ENCODE results near the gene MRPS27. TPM values are rescaled to one million over a fixed set of nuclear protein-coding genes. Genes with fewer than 3 reads are reported as not detected.

Gene MRPS27
- total and polyA plus RNA-seq, 2 of the 13 experiments (the other 11 are each of a cell fraction or from before 2014, with no cell fraction given), result 71.8 to 115 TPM

DNA sequence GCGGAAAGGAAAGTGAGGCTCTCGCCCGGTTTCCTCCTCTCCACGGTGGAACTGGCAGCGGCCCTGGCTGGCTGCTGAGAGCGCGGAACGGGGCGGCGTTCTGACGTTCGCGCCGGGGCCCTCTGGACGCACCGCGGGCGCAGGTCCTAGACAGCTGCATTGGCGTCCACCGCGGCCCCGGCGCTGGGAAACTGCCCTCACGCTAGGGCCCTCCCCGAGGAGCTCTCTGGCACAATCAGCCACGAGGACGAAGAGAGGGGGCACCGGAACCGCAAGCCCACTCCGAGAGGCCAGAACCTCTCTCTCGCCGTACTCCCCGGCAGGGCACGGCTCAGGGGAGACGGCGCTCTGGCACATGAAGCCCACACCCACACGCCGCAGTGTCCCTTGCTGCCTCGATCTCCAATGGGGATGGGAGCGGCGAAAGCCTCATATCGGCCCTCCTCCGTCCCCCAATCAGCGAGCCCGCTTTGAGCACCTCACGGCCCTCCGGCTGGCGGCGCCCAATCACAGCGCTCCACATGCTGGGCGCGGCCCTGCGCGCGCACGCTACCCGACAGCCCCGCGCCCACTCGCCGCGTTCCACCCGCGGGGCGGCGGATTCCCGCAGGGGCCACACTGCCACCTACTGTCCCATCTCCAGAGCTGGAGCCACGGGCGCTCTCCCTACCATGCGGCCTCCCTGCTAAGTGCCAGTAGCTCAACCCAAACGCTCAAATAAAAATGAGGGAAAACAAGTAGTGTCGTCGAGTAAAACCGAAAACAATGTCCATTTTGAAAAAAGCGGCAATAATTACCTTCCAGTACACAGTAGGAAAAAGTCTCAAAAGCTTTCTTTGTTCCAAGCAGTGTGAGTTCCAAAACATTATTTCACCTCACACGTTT is 11.8 kb downstream of the MRPS27 start (continued):
- TF ChIP-seq ZMYM2 (CRISPR knock-in tag; IDR thresholded peaks at IDR 0.05), result peak; percentile 47; the same call in 1 of the 2 replicates
- peak; percentile 87 for TF ChIP-seq ZNF891 (CRISPR knock-in tag; IDR thresholded peaks at IDR 0.05)
- TF ChIP-seq SMARCC2 (IDR thresholded peaks at IDR 0.05), result no peak
- TF ChIP-seq ZNF230 (CRISPR knock-in tag; IDR thresholded peaks at IDR 0.05), result peak; percentile 95; the same call in 1 of the 2 replicates
- TF ChIP-seq, protein P1, sequence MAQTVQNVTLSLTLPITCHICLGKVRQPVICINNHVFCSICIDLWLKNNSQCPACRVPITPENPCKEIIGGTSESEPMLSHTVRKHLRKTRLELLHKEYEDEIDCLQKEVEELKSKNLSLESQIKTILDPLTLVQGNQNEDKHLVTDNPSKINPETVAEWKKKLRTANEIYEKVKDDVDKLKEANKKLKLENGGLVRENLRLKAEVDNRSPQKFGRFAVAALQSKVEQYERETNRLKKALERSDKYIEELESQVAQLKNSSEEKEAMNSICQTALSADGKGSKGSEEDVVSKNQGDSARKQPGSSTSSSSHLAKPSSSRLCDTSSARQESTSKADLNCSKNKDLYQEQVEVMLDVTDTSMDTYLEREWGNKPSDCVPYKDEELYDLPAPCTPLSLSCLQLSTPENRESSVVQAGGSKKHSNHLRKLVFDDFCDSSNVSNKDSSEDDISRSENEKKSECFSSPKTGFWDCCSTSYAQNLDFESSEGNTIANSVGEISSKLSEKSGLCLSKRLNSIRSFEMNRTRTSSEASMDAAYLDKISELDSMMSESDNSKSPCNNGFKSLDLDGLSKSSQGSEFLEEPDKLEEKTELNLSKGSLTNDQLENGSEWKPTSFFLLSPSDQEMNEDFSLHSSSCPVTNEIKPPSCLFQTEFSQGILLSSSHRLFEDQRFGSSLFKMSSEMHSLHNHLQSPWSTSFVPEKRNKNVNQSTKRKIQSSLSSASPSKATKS (CRISPR knock-in tag; IDR thresholded peaks at IDR 0.05), result no peak; the same call in 1 of the 2 replicates
- peak; percentile 81 for TF ChIP-seq ZNF563 (CRISPR knock-in tag; IDR thresholded peaks at IDR 0.05)
- TF ChIP-seq SYNCRIP (IDR thresholded peaks at IDR 0.05; ENCODE audit: insufficient read depth, low read depth, low read length), result no peak
- TF ChIP-seq, protein P2, sequence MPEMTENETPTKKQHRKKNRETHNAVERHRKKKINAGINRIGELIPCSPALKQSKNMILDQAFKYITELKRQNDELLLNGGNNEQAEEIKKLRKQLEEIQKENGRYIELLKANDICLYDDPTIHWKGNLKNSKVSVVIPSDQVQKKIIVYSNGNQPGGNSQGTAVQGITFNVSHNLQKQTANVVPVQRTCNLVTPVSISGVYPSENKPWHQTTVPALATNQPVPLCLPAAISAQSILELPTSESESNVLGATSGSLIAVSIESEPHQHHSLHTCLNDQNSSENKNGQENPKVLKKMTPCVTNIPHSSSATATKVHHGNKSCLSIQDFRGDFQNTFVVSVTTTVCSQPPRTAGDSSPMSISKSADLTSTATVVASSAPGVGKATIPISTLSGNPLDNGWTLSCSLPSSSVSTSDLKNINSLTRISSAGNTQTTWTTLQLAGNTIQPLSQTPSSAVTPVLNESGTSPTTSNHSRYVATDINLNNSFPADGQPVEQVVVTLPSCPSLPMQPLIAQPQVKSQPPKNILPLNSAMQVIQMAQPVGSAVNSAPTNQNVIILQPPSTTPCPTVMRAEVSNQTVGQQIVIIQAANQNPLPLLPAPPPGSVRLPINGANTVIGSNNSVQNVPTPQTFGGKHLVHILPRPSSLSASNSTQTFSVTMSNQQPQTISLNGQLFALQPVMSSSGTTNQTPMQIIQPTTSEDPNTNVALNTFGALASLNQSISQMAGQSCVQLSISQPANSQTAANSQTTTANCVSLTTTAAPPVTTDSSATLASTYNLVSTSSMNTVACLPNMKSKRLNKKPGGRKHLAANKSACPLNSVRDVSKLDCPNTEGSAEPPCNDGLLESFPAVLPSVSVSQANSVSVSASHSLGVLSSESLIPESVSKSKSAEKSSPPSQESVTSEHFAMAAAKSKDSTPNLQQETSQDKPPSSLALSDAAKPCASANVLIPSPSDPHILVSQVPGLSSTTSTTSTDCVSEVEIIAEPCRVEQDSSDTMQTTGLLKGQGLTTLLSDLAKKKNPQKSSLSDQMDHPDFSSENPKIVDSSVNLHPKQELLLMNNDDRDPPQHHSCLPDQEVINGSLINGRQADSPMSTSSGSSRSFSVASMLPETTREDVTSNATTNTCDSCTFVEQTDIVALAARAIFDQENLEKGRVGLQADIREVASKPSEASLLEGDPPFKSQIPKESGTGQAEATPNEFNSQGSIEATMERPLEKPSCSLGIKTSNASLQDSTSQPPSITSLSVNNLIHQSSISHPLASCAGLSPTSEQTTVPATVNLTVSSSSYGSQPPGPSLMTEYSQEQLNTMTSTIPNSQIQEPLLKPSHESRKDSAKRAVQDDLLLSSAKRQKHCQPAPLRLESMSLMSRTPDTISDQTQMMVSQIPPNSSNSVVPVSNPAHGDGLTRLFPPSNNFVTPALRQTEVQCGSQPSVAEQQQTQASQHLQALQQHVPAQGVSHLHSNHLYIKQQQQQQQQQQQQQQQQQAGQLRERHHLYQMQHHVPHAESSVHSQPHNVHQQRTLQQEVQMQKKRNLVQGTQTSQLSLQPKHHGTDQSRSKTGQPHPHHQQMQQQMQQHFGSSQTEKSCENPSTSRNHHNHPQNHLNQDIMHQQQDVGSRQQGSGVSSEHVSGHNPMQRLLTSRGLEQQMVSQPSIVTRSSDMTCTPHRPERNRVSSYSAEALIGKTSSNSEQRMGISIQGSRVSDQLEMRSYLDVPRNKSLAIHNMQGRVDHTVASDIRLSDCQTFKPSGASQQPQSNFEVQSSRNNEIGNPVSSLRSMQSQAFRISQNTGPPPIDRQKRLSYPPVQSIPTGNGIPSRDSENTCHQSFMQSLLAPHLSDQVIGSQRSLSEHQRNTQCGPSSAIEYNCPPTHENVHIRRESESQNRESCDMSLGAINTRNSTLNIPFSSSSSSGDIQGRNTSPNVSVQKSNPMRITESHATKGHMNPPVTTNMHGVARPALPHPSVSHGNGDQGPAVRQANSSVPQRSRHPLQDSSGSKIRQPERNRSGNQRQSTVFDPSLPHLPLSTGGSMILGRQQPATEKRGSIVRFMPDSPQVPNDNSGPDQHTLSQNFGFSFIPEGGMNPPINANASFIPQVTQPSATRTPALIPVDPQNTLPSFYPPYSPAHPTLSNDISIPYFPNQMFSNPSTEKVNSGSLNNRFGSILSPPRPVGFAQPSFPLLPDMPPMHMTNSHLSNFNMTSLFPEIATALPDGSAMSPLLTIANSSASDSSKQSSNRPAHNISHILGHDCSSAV (CRISPR knock-in tag; IDR thresholded peaks at IDR 0.05; ENCODE audit: borderline replicate concordance), result no peak; the same call in 1 of the 2 replicates
- 0 out of 2 replicates have a peak, but pooled peaks have one; percentile 52 for TF ChIP-seq ZKSCAN5 (CRISPR knock-in tag; IDR thresholded peaks at IDR 0.05)
- TF ChIP-seq ZNF615 (CRISPR knock-in tag; IDR thresholded peaks at IDR 0.05; ENCODE audit: borderline replicate concordance), result peak; percentile 66; the same call in 1 of the 2 replicates
- TF ChIP-seq, protein P3, sequence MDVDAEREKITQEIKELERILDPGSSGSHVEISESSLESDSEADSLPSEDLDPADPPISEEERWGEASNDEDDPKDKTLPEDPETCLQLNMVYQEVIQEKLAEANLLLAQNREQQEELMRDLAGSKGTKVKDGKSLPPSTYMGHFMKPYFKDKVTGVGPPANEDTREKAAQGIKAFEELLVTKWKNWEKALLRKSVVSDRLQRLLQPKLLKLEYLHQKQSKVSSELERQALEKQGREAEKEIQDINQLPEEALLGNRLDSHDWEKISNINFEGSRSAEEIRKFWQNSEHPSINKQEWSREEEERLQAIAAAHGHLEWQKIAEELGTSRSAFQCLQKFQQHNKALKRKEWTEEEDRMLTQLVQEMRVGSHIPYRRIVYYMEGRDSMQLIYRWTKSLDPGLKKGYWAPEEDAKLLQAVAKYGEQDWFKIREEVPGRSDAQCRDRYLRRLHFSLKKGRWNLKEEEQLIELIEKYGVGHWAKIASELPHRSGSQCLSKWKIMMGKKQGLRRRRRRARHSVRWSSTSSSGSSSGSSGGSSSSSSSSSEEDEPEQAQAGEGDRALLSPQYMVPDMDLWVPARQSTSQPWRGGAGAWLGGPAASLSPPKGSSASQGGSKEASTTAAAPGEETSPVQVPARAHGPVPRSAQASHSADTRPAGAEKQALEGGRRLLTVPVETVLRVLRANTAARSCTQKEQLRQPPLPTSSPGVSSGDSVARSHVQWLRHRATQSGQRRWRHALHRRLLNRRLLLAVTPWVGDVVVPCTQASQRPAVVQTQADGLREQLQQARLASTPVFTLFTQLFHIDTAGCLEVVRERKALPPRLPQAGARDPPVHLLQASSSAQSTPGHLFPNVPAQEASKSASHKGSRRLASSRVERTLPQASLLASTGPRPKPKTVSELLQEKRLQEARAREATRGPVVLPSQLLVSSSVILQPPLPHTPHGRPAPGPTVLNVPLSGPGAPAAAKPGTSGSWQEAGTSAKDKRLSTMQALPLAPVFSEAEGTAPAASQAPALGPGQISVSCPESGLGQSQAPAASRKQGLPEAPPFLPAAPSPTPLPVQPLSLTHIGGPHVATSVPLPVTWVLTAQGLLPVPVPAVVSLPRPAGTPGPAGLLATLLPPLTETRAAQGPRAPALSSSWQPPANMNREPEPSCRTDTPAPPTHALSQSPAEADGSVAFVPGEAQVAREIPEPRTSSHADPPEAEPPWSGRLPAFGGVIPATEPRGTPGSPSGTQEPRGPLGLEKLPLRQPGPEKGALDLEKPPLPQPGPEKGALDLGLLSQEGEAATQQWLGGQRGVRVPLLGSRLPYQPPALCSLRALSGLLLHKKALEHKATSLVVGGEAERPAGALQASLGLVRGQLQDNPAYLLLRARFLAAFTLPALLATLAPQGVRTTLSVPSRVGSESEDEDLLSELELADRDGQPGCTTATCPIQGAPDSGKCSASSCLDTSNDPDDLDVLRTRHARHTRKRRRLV (CRISPR knock-in tag; IDR thresholded peaks at IDR 0.05), result peak; percentile 93
- TF ChIP-seq SIX1 (CRISPR knock-in tag; IDR thresholded peaks at IDR 0.05; ENCODE audit: borderline replicate concordance), result no peak

All from HepG2 (cell line).